ENCODE results near the gene FLYWCH2. TPM values are rescaled to one million over a fixed set of nuclear protein-coding genes. Genes with fewer than 3 reads are reported as not detected.

The FLYWCH2 gene
- total and polyA plus RNA-seq, 2 of the 4 experiments (the other 2 are of a cell fraction) = 42.3 to 66.3 TPM

- Histone ChIP-seq H3K9me3 (ENCODE audit: control insufficient read depth, insufficient read depth, low read length) (no peaks in the 10 kb centered on the region), H3K9me1 (ENCODE audit: insufficient read depth, low read length) (no peaks in the 10 kb centered on the region), H4K8ac (ENCODE audit: low read depth in 2 of 2, low read length in 2 of 2) (no peak overlapping the region), H2BK15ac (ENCODE audit: low read depth, low read length) (no peak overlapping the region), H3K23ac (ENCODE audit: low read depth, low read length) (no peak overlapping the region), H4K91ac (ENCODE audit: insufficient read depth, low read depth, low read length) (no peak overlapping the region), H4K5ac (ENCODE audit: low read depth, low read length) (no peak overlapping the region), H2AFZ (replicated peaks; ENCODE audit: low read length, poor library complexity) (no peak overlapping the region), H2BK5ac (ENCODE audit: low read depth, low read length, poor library complexity, severe bottlenecking) (no peak overlapping the region), H2AK9ac (replicated peaks; ENCODE audit: low read depth, low read length, poor library complexity) (no peak overlapping the region), H2BK20ac (ENCODE audit: low read depth, low read length) (no peak overlapping the region), H3K9ac (ENCODE audit: low read depth, low read length) (no peak overlapping the region), H3K14ac (replicated peaks; ENCODE audit: low read depth, low read length) (no peak overlapping the region), H2BK120ac (ENCODE audit: low read depth, low read length) (no peak overlapping the region), H3K27me3 (ENCODE audit: control insufficient read depth, insufficient read depth, low read length) (no peaks in the 10 kb centered on the region), H2AK5ac (ENCODE audit: low read depth, low read length) (no peak overlapping the region), H3K79me1 (ENCODE audit: low read depth in 1 of 2, low read length in 2 of 2) (no peaks in the 10 kb centered on the region), H3K4ac (ENCODE audit: low read depth, low read length) (no peak overlapping the region), H3K36me3 (ENCODE audit: control insufficient read depth, insufficient read depth, low read length) (peaks cover 54% of the 10 kb centered on the region), H3K4me1 (ENCODE audit: control insufficient read depth, insufficient read depth, low read length) (no peaks in the 10 kb centered on the region), H3K4me2 (ENCODE audit: low read depth, low read length) (no peak overlapping the region), H3K27ac (ENCODE audit: insufficient read depth, low read length) (no peak overlapping the region), H3K56ac (ENCODE audit: extremely low read depth, insufficient read depth, low read length) (no peak overlapping the region), H3K18ac (ENCODE audit: low read depth, low read length) (no peak overlapping the region), H4K20me1 (ENCODE audit: insufficient read depth, low read length) (no peaks in the 10 kb centered on the region), H3K4me3 (ENCODE audit: insufficient read depth, low read depth, low read length) (no peak overlapping the region)
- DNase-seq (no peak), ATAC-seq (ENCODE audit: low read depth) (no peak)
- no peak for TF ChIP-seq SMC3 (IDR thresholded peaks at IDR 0.05; ENCODE audit: low read depth, low read length)
- TF ChIP-seq FOS (IDR thresholded peaks at IDR 0.05; ENCODE audit: low read depth, low read length) = no peak
- TF ChIP-seq RCOR1 (IDR thresholded peaks at IDR 0.05; ENCODE audit: insufficient replicate concordance, low read length) = no peak
- no peak for TF ChIP-seq MXI1 (IDR thresholded peaks at IDR 0.05; ENCODE audit: borderline replicate concordance, low read depth, low read length)
- no peak for TF ChIP-seq USF2 (IDR thresholded peaks at IDR 0.05; ENCODE audit: low read depth, low read length)
- no peak for TF ChIP-seq CHD1 (IDR thresholded peaks at IDR 0.05; ENCODE audit: low read depth, low read length)
- no peak for TF ChIP-seq NFE2L2 (IDR thresholded peaks at IDR 0.05; ENCODE audit: low read depth, low read length)
- TF ChIP-seq CTCF (conservative IDR thresholded peaks at IDR 0.05; ENCODE audit: low read depth, low read length) = no peak
- TF ChIP-seq POLR2A (IDR thresholded peaks at IDR 0.05; ENCODE audit: low read depth, low read length) = no peak
- TF ChIP-seq RFX5 (IDR thresholded peaks at IDR 0.05; ENCODE audit: low read depth, low read length) = no peak
- no peak for TF ChIP-seq MAFK (IDR thresholded peaks at IDR 0.05; ENCODE audit: low read depth, low read length)
- no peak for TF ChIP-seq CEBPB (IDR thresholded peaks at IDR 0.05; ENCODE audit: low read depth, low read length)
- no TSS peak for BruUV-seq (replicated peaks)
- 86% methylated on average over 3 of the region's 4 CpGs; no CpG with 5 or more reads in 1 of the 2 experiments for WGBS, 2 experiments (ENCODE audit: extremely low coverage in 2 of 2, insufficient read length in 1 of 2)
- POLR2A ChIA-PET (ENCODE audit: unreplicated experiment) = no interaction called here
- dilution Hi-C loops (cut with HindIII; ENCODE audit: low sequenced_read_pairs, unreplicated experiment) = no loop called here
- intact Hi-C loops (cut with micrococcal nuclease) = no loop called here
- in situ Hi-C loops (cut with MboI; ENCODE audit: low sequenced_read_pairs) = no loop called here
- CTCF ChIA-PET = no interaction called here
These were observed 59.0 kb downstream of the FLYWCH2 start for GRCh38 chr16:2942045-2942444.
